ENCODE data around the gene CARS1.

The CARS1 gene

DNA sequence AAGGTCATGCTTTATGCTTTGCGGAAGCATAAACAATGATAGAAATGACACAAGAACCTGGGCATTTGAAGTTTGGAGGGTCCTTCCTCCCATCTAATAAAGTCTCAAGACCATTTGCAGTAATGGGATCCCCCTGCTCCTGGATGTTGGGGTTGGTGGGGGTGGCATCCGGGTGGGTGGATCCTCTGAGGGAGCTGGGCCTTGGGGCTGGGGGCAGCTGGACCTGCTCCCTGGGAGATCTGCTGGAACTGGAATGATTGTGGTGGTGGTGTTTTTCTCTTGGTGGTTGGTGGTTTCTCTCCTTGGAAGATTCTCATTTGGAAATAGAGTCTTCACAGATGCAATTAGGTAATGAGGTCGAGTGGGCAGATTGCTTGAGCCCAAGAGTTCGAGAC, 62.9 kb downstream of the CARS1 start:
- in situ Hi-C loops (cut with MboI; ENCODE audit: low sequenced_read_pairs), result no loop called here

DNA sequence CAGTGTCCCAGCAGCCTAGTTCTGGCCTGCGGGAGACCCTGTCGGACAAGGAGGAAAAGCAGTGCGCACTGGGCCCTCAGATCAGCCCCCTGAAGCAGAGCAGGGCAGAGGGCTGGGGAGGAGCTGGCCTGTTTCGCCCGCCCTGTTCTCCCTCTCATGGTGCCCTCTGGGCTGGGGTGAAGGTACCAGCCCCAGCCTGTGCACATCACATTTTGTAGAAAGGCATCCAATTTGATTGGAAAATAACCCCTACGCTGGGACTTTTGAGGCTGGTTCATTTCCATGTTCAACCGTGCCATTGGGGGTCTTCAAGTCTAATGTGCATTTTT, 64.3 kb downstream of the CARS1 start:
- in situ Hi-C loops (cut with MboI; ENCODE audit: low sequenced_read_pairs), result no loop called here

DNA sequence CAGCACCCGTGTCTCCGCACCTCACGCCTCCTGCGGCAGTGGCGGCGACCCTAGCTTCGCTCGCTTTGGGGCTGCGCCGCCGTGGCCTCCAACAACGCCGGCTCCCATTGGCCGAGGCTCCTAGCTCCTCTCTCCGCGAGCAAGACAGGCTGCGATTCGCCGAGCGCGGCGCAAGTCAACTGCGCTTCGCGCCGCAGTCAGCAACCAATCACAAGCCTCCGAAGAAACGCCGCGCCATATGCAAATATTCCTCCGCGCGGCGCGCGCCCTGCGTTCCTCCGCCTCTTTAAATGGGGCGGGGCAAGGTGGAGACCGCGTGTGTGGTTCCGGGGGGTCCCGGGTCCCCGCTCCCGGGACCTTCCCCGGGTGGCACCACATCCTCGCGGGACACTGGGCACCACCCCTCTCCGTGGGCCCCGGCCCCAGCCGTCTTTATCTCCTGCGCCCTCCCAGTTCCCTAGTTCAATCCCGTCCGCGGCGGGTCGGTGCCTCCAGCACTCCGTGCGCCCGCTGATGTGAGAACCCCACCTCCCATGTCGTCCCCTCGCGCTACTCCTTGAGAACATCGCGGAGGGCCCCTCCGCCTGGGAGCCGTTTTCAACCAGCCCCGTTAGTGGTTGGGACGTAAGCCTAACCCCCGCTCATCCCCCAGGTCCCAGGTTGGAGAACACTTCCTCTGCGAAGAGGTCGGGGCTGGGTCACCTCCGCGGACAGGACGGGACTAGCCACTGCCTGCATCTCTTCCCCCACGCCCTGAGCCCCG, 64.8 kb downstream of the CARS1 start, which contains the start of gene NAP1L4:
Gene NAP1L4 (minus strand): TSS at position 96 of the 763 bp plus-strand sequence. CDS start 13,109 bp downstream, outside the sequence.
- in situ Hi-C loops (cut with MboI; ENCODE audit: low sequenced_read_pairs), result no loop called here

DNA sequence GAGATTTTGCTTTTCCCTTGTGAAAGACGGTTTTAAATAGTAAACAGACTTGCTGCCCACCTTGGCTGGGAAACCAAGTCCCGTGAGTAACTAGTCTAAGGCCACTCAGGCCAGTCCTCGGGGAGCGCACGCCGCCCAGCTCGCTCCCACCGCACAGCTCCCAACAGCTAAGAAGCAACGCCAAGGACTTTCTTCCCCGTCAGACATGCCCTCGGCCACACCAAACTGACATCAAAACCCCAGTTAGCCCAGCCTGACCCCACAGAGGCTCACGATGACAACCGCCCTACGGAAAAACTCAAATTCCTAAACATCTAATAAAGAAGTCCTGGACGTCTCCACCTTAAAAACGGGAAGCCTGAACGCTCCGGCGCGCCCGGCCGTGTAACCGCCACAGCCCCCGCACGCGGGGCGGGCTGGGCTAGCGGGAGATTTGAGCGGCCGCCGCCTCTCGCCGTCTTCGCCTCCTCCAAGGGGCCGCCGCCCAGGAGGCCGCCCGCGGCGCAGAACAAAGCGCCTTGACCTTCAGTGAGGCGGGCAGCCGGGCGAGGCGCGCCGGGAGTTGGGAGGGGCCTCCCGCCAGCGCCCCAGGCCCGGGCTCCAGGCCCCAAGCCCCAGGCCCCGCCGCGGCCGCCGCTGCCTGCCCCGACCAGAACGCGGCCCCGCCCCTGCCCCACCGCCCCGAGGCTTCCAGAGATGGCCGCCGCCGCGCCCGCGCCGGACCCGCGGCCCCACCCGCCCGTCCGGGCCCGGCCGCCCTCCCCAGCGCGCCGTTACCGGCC, 65.6 kb downstream of the CARS1 start:
- in situ Hi-C loops (cut with MboI; ENCODE audit: low sequenced_read_pairs), result no loop called here

DNA sequence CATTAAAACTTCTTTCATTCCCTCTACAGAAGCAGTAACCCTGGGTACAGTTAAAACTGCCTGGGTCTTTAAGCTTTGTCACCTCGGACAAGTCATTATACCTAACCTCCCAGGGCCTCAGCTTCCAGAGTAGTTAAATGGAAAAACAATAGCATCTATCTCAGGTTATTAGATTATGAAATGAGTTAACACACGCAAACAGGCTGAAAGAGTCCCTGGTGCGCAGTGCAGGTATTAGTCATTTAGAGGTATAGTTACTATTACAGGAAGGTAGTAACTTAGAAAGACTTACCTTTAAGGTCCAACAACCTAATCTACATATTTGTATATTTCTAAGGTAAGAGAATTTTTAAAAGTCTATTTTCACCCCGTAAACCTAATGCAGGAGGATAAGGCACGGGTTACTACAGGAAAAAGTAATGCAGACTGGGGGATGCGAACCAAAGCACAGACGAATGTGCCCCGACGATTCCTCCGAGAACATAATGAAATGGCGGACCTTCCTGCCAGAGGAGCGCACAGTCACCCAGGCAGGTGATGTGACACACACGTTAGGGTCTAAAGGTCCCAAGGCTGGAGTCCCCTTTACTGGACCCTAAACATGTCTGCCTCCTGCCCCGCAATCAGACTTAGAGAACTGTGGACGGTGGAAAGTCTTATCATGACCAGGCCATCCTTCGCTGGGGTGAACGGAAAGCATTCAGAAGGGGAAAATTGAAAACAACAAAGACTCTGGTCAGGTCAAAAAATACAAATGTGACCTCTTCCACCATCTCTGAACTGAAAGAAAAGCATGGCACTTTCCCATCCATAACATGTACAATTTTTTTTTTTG, 66.4 kb downstream of the CARS1 start:
- in situ Hi-C loops (cut with MboI; ENCODE audit: low sequenced_read_pairs), result no loop called here

DNA sequence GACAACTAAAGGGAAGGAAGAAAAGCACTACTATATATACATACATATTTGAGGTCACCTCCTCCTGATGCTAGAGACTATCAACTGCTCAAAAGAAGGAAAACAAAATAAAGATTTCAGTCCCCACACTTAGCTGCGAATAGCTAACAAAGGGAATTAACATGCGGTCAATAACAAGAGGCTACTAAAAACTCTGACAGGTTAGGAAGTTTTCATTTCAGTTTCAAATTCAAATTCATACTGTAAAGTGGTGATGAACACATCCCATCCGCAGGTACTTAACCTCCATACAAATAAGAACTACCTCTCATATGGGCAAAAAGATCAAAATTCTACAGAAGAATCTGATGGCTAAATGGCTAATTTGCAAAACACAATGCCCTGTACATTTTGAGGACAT, 67.7 kb downstream of the CARS1 start:
- in situ Hi-C loops (cut with MboI; ENCODE audit: low sequenced_read_pairs), result no loop called here

DNA sequence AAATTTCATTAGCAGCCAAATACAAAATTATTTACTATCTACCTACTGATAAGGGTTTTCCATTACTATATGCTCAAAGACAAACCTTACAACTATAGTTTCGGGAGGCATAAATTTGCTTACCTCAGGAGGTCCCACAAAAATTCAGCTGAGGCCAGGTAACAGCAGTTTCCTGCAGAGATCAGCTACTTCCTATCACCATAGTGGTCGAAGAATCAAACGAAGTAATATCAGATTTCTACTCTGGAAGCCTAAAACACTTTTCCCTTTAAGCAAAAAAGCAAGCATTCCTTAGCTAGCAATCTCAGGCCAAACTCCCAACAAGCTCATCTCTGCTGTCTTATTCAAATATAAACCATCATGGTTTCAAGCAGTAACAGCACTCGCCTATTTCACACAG, 68.2 kb downstream of the CARS1 start:
- in situ Hi-C loops (cut with MboI; ENCODE audit: low sequenced_read_pairs), result no loop called here

DNA sequence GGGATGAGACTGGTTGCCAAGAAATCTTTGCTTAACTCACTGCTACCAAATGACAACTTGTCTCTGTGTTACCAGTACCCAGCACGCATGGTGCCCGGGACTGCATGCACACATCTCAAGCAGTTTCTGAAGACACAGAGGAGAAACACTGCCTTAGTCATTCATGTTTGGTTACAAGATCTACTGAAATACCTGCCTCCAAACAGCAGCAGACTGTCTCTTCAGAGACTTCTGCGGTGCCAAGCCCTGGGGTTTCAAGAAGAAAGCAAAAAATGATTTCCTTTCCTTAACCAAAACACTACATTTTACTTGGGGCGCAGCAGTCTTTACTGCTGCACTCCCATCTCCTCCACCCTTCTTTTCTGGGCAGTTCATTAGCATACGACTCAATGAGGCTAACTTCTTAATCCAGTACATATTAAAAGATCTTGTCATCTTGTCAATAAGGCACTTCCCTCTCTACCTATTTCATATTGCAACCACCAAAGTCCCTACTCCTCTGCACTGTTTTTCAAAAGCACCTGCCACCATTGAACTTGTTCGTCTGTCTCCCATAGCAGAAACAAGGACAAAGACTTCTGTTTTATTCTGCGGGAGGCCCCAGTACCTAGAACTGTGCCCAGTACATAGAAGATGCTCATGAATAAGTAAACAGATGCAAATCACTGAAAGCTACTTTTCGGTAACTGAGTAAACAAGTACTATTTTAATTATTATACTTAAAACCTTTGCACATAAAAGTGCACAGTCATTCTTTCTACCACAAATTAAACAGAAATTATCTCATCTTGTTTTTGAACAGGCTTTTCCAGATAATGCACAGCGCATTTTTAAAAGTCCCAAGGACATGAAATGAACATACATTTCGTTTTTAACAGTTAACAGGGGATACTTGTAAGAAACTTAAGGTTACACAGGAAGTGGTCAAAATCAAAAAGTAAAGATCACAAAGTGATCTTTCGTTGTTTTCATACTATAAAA, 69.1 kb downstream of the CARS1 start:
- in situ Hi-C loops (cut with MboI; ENCODE audit: low sequenced_read_pairs), result no loop called here

DNA sequence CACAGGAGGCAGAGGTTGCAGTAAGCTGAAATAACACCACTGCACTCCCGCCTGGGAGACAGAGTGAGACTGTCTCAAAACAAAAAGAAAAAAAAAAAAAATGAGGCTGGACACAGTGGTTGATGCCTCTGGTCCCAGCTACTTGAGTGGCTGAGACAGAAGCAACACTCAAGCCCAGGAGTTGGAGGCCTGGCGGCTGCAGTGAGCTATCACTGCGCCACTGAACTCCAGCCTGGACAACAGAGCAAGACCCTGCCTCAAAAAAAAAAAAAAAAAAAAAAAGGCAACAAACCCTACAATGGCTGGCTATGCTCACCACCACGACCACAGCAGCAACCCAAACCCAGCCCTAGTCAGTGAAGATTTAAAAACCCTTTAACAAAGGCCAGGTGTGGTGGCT, 73.3 kb downstream of the CARS1 start:
- in situ Hi-C loops (cut with MboI; ENCODE audit: low sequenced_read_pairs), result no loop called here

DNA sequence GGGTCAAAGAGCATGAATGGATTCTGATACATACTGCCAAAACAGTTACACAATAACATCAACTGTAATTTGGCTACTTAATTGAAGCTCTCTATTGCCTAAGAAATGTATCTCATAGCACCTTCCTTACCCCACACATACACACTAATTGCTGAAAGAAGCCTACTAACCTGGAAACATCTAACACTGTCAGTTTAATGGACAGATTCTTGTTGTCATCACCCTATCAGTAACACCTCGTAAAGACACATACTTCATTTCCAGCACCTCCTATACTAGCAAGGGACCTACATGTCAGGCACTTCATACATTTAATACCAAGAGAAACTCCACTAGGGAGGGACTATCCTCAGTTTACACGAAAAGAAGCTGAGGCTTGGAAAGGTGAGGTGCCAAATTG, 75.0 kb downstream of the CARS1 start:
- in situ Hi-C loops (cut with MboI; ENCODE audit: low sequenced_read_pairs), result no loop called here

DNA sequence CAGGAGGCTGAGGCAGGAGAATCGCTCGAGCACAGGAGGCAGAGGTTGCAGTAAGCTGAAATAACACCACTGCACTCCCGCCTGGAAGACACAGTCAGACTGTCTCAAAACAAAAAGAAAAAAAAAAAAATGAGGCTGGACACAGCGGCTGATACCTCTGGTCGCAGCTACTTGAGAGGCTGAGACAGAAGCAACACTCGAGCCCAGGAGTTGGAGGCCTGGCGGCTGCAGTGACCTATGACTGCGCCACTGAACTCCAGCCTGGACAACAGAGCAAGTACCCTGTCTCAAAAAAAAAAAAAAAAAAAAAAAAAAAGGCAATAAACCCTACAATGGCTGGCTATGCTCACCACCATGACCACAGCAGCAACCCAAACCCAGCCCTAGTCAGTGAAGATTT, 76.1 kb downstream of the CARS1 start:
- in situ Hi-C loops (cut with MboI; ENCODE audit: low sequenced_read_pairs), result no loop called here

DNA sequence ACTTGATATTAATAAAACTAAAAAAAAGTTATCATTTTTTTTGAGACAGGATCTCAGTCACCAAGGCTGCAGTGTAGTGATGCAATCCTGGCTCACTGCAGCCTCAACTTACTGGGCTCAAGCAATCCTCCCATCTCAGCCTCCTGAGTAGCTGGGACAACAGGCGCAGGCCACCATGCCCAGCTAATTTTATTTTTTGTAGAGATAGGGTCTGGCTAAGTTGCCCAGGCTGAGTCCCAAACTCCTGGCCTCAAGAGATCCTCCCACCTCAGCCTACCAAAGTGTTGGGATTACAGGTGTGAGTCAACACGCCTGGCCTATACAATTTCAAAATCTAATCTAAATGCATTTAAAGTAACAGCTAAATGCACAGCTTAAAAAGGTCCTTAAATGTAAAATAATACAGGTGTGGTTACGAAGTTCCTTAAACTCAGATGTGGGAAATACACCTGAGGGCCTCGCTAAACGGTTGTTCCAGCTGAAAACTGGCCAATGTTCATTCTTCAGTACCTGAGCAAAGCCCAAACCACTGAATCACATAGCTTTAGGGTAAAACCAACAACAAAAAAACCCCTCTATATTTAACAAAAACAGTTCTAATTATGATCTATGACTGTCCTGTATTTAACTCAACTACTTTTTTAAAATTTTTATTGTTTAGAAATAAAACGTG, 76.9 kb downstream of the CARS1 start:
- in situ Hi-C loops (cut with MboI; ENCODE audit: low sequenced_read_pairs), result no loop called here

DNA sequence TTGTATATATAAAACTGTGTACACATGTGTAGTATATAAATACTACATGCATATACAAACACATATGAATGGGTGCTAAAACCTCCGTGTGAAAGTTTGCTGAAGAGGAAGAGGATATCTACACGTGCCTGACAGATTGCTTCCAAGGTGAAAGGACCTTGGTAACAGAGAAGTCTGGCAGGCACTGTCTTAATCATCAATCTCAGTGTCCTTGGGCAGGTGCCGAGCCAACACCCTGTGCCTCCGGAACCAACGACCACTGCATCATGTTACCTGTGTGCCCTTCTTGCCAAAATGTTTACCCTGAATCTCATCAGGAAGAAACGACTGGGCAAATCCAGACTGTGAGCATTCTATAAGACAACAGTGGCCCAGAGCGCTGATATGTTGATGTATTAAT, 80.1 kb downstream of the CARS1 start:
- in situ Hi-C loops (cut with MboI; ENCODE audit: low sequenced_read_pairs), result no loop called here

DNA sequence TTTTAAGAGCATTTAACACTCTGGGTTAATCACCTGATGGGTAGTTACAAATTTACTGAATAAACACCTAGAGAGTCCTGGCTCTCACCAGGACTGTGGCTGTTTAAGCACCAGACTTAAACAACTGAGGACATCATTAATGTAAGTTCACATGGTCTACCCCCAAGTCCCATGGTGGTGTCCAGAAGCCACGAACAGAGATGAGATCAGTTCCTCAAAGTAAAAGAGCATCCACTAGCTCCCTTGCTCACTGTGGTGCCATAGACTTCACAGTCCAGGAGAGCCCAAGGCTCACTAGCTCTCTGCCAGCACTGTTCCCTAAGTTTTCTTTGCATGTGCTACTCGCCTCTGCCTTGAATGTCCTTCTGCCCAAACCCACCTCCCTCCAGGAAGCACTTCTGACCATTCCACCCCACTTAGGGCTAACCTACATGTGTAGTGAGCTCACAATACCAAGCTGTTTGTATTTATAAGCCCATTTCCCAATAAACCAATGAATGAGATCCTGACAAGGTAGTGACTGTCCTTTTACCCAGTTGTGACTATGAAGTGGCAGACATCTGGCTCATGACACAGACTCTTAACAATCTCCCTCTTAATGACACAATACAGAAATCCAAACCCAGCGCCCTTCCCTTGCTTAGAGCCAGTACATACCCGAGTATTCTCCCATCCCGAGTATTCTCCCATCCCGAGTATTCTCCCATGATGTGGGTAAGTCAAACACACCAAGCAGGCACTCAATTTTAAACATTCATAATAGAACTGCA, 80.7 kb downstream of the CARS1 start:
- in situ Hi-C loops (cut with MboI; ENCODE audit: low sequenced_read_pairs), result no loop called here

DNA sequence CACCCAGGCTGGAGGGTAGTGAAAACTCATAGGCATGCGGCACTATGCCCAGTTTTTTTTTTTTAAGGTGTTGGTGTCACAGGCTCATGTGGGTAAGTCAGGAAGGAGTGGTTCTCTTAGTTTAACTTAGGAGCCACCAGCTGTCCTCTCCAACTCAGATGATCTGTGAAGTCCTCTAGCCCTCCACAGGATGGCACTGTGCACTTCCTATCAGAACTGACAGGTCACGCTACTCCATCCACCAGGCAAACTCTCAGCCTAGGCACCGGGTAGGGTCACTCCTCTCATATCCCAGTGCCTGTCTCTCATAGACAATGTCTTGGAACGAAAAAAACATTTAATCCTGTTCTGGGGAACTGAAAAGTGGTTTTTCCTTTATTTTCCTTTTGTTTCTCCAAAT, 81.6 kb downstream of the CARS1 start:
- in situ Hi-C loops (cut with MboI; ENCODE audit: low sequenced_read_pairs), result no loop called here

DNA sequence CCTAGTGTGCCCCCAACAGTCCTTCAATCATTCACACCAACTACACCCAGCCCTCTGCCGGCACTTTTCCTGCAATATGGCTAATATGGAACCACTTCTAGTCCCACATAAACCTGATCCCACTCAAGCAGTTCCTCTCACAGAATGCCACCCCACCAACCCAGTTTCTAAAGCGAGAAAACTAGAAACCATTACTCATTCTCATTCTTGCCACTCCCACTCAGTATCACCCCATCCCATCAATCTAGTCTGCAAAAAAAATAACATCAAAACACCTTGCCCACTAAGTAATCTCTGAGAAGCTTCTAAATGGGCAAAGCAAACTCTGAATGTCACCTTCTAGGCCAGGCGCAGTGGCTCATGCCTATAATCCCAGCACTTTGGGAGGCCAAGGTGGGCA, 83.0 kb downstream of the CARS1 start:
- in situ Hi-C loops (cut with MboI; ENCODE audit: low sequenced_read_pairs), result no loop called here

DNA sequence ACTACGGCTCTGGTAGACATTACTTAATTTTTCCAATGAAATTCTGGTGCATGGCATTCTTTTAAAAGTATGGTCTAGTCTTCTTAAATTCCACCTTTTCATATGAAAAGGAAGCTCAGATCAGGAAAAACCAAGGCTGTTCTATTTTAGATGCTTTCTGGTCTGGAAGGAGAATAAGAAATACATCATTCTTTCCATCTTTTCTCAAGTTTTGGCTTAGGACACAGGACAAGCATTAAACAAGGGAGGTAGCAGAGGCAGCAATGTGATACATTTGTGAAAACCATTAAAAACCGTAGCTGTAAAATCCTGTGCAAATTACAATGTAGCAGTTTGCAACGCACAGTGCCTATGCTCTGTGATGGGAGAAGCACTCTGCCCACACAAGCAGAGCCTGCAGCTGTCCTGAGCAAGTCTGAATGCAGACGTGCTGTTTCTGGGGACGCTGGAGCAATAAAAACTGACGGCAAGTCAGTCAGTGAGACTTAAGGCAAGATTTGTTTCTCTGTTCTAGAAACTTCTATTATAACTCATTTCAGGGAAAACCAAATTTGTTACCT, 88.8 kb downstream of the CARS1 start:
- in situ Hi-C loops (cut with MboI; ENCODE audit: low sequenced_read_pairs), result no loop called here

DNA sequence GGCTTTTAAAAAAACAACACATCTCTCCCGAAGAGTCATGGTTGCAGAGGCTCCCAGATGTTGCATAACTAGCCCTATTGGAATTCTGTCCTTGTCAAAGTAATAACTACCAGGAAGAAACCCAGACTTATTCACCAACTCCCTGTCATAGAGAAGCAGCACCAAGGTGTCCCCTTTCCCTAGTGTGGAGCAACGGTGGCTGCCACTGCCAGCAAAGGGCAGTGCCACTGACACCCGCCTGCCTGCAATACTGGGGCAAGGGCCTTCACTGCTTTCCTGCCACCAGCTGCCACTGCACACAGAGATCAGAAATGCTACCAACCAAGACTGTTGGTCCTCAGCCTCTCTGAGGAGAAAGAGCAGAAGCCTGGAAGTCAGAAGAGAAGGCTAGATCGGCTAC, 92.4 kb downstream of the CARS1 start:
- in situ Hi-C loops (cut with MboI; ENCODE audit: low sequenced_read_pairs), result no loop called here

DNA sequence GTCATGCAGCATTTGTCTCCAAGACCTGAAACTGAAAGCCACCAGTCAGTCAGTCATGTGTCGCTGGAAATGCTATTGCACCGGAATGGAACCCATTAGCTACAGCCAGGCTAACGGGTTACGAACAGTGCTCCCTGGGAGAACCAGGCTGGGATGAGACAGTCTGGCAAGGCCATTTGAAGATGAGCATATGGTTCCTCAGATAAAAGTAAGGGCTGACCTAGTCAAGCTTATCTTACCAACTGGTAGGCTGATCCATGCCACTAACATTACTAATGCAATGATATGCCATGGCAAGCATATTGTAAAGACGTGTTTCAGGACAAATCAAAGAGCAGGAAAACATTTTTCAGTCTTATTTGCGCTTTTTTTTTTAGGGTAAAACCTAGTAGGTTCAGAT, 93.5 kb downstream of the CARS1 start:
- in situ Hi-C loops (cut with MboI; ENCODE audit: low sequenced_read_pairs), result no loop called here

All from hTERT RPE-1 (cell line).